GM12874 (cell line): ENCODE measurements around the gene PHLPP1.

Source experiments
- CTCF ChIP-seq: IDR thresholded peaks from 2 replicates; pipeline ENCODE4 v1.5.1; 2011; ENCODE audit warnings: low read depth, mild to moderate bottlenecking, control low read depth, low read length, moderate library complexity; ENCODE audit not compliant: insufficient read depth

The PHLPP1 gene

GRCh38 chr18:62857263-62857976 is 142.1 kb downstream of the PHLPP1 start:
- TF ChIP-seq CTCF: no peak

GRCh38 chr18:62860062-62860461 is 144.7 kb downstream of the PHLPP1 start:
- TF ChIP-seq CTCF: no peak

- no peak for TF ChIP-seq CTCF
Observed at GRCh38 chr18:62862466-62862865, 147.1 kb downstream of the PHLPP1 start.

GRCh38 chr18:62863579-62864001 is 148.2 kb downstream of the PHLPP1 start:
- TF ChIP-seq CTCF: no peak

GRCh38 chr18:62865498-62865897 is 150.2 kb downstream of the PHLPP1 start:
- no peak for TF ChIP-seq CTCF

- no peak for TF ChIP-seq CTCF
Observed at GRCh38 chr18:62867534-62867933, 152.2 kb downstream of the PHLPP1 start.

GRCh38 chr18:62868645-62869044 is 153.3 kb downstream of the PHLPP1 start:
- TF ChIP-seq CTCF: no peak
